Measurements from ENCODE around the gene PIK3R2.
A peak's percentile ranks its signal among the peaks of the same experiment; 100 is the strongest.

PIK3R2 gene

GRCh38 chr19:18126097-18126496 lies 26.9 kb upstream of the PIK3R2 start:
- DNase-seq, result no peak

- peak; percentile 53 for DNase-seq
Measured at GRCh38 chr19:18128044-18128443, 24.9 kb upstream of the PIK3R2 start.

GRCh38 chr19:18128805-18129204 lies 24.2 kb upstream of the PIK3R2 start:
- no peak for DNase-seq

- no peak for DNase-seq
Measured at GRCh38 chr19:18130523-18131242, 22.3 kb upstream of the PIK3R2 start.

GRCh38 chr19:18131841-18132596 lies 20.9 kb upstream of the PIK3R2 start:
- no peak for DNase-seq

- no peak for DNase-seq
Measured at GRCh38 chr19:18135712-18136584, 17.0 kb upstream of the PIK3R2 start.

GRCh38 chr19:18137242-18137641 lies 15.7 kb upstream of the PIK3R2 start:
- no peak for DNase-seq

GRCh38 chr19:18137657-18138339 lies 15.2 kb upstream of the PIK3R2 start:
- DNase-seq, result no peak

- DNase-seq, result no peak
Measured at GRCh38 chr19:18140473-18140872, 12.5 kb upstream of the PIK3R2 start.

GRCh38 chr19:18141031-18141430 lies 11.9 kb upstream of the PIK3R2 start:
- no peak for DNase-seq

- no peak for DNase-seq
Measured at GRCh38 chr19:18143902-18144301, 9.1 kb upstream of the PIK3R2 start.

GRCh38 chr19:18144361-18144760 lies 8.6 kb upstream of the PIK3R2 start:
- DNase-seq, result no peak

- DNase-seq, result no peak
Measured at GRCh38 chr19:18144906-18145305, 8.1 kb upstream of the PIK3R2 start.

GRCh38 chr19:18145391-18145999 lies 7.5 kb upstream of the PIK3R2 start:
- no peak for DNase-seq

- DNase-seq, result no peak
Measured at GRCh38 chr19:18147396-18147795, 5.6 kb upstream of the PIK3R2 start.

GRCh38 chr19:18149596-18149975 lies 3.4 kb upstream of the PIK3R2 start:
- DNase-seq, result no peak

GRCh38 chr19:18150776-18151624 lies 2.0 kb upstream of the PIK3R2 start:
- no peak for DNase-seq

- DNase-seq, result peak; percentile 100
Measured at GRCh38 chr19:18152442-18152816, 534 bp upstream of the PIK3R2 start.

GRCh38 chr19:18153556-18154134 lies 682 bp downstream of the PIK3R2 start:
- peak; percentile 65 for DNase-seq

- no peak for DNase-seq
Measured at GRCh38 chr19:18155095-18156087, 2.4 kb downstream of the PIK3R2 start.

All from hematopoietic multipotent progenitor cell treated with erythropoietin and hydrocortisone succinate and interleukin-3 and kit ligand, for 4 days (in vitro differentiated cells).